Stimulated activated CD4-positive, alpha-beta T cell treated with anti-CD3 and anti-CD28 coated beads, Interleukin-1b, Interleukin-23, amount 100 ng/mL, for 1 hour (primary cell): ENCODE data around the gene NR5A2.
"Not testable (repeated sequence)": the region's sequence is repeated elsewhere in the genome, so short reads cannot be mapped to it uniquely, and the experiment has no call there.

ENCODE experiments used
- DNase-seq, 2 donors: peaks; one replicate each; pipeline ENCODE4 v3.0.0-alpha.2; 2020; ENCODE audit warnings: low read depth in 2 of 2

The NR5A2 gene

GRCh38 chr1:200163911-200164310 lies 136.4 kb downstream of the NR5A2 start:
- no peak for DNase-seq

- DNase-seq: no peak
These were observed 138.1 kb downstream of the NR5A2 start for GRCh38 chr1:200165493-200166220.

GRCh38 chr1:200166411-200166810 lies 138.9 kb downstream of the NR5A2 start:
- no peak for DNase-seq

GRCh38 chr1:200168926-200169325 lies 141.4 kb downstream of the NR5A2 start:
- DNase-seq: no peak

GRCh38 chr1:200172311-200172710 lies 144.8 kb downstream of the NR5A2 start:
- DNase-seq: no peak

- DNase-seq: no peak
These were observed 145.6 kb downstream of the NR5A2 start for GRCh38 chr1:200173097-200173618.

GRCh38 chr1:200174525-200175295 lies 147.2 kb downstream of the NR5A2 start:
- no peak for DNase-seq

- no peak for DNase-seq
These were observed 148.7 kb downstream of the NR5A2 start for GRCh38 chr1:200176181-200176580.

GRCh38 chr1:200176798-200177197 lies 149.3 kb downstream of the NR5A2 start:
- DNase-seq: no peak

GRCh38 chr1:200178340-200178739 lies 150.8 kb downstream of the NR5A2 start:
- DNase-seq: no peak

GRCh38 chr1:200179126-200179780 lies 151.7 kb downstream of the NR5A2 start:
- DNase-seq: no peak

GRCh38 chr1:200179781-200180160 lies 152.3 kb downstream of the NR5A2 start:
- no peak for DNase-seq

- no peak for DNase-seq
These were observed 153.3 kb downstream of the NR5A2 start for GRCh38 chr1:200180821-200181220.

GRCh38 chr1:200181861-200182260 lies 154.4 kb downstream of the NR5A2 start:
- no peak for DNase-seq

- DNase-seq: no peak
These were observed 155.2 kb downstream of the NR5A2 start for GRCh38 chr1:200182701-200183100.

GRCh38 chr1:200183637-200184036 lies 156.1 kb downstream of the NR5A2 start:
- DNase-seq: no peak

- no peak for DNase-seq
These were observed 156.7 kb downstream of the NR5A2 start for GRCh38 chr1:200184196-200184595.

GRCh38 chr1:200185191-200185590 lies 157.7 kb downstream of the NR5A2 start:
- not testable (repeated sequence) for DNase-seq

GRCh38 chr1:200187332-200187731 lies 159.8 kb downstream of the NR5A2 start:
- not testable (repeated sequence) for DNase-seq

GRCh38 chr1:200191993-200192392 lies 164.5 kb downstream of the NR5A2 start:
- no peak for DNase-seq

- no peak for DNase-seq
These were observed 167.0 kb downstream of the NR5A2 start for GRCh38 chr1:200194477-200194876.

GRCh38 chr1:200198236-200198635 lies 170.7 kb downstream of the NR5A2 start:
- DNase-seq: no peak
